ENCODE data around the gene LRRC3B. TPM values are rescaled to one million over a fixed set of nuclear protein-coding genes. Genes with fewer than 3 reads are reported as not detected.

LRRC3B gene
- total RNA-seq: not detected in 2 replicates

GRCh38 chr3:26622621-26623418 lies at the start of gene LRRC3B:
Gene LRRC3B (plus strand): TSS chr3:26622772. CDS start chr3:26709673, 86,901 bp downstream.

All from smooth muscle cell of the umbilical artery (primary cell).